Right cardiac atrium (tissue), 5 donors: ENCODE data around the gene CAND1. TPM values are rescaled to one million over a fixed set of nuclear protein-coding genes. Genes with fewer than 3 reads are reported as not detected.

Experiments used
- ATAC-seq, 2 donors: fragments of 200-7000 bp; cut with Tn5 transposase; one replicate each; pipeline versions ENCODE4 v1.8.0 to v1.9.1; 2020; ENCODE audit warnings: moderate library complexity in 2 of 2, mild to moderate bottlenecking in 1 of 2
- DNase-seq, 3 donors: peaks; one replicate each; pipeline ENCODE4 v3.0.0-alpha.2; 2020
- H3K27ac ChIP-seq: one replicate; pipeline ENCODE4 v1.5.1; 2013; ENCODE audit warnings: mild to moderate bottlenecking, low read length, control low read depth, moderate library complexity
- H3K27me3 ChIP-seq: one replicate; pipeline ENCODE4 v1.6.1; 2013; ENCODE audit not compliant: control insufficient read depth, insufficient read depth
- H3K4me1 ChIP-seq: one replicate; pipeline ENCODE4 v1.6.1; 2013; ENCODE audit warnings: low read length; ENCODE audit not compliant: control insufficient read depth, insufficient read depth
- H3K4me3 ChIP-seq: one replicate; pipeline ENCODE4 v1.5.1; 2013; ENCODE audit warnings: low read length, control low read depth
- H3K9me3 ChIP-seq: one replicate; pipeline ENCODE4 v1.6.1; 2013; ENCODE audit warnings: low read length; ENCODE audit not compliant: control insufficient read depth
- WGBS: extraction: QIAGEN DNeasy Blood & Tissue Kit; methylation state at CpG from one replicate; pipeline ENCODE4 v1.1.7; 2013; 5-methylcytosine and 5-hydroxymethylcytosine counted together
- intact Hi-C, 4 donors: fragments of 100-400 bp; cut with DNase I; formaldehyde crosslinking; loops; one replicate each; pipeline versions ENCODE4 v1.11.0 to v1.14.0; 2022 to 2023
- polyA plus RNA-seq: library from polyadenylated mRNA; stranded (reverse); fragments of 200-250 nt; gene quantifications from one replicate; pipeline ENCODE4 v1.2.3, GENCODE V29; 2013
- total RNA-seq, 4 donors: library from RNA; stranded (reverse); fragmentation: NEBNext Ultra II Directional; extraction: Animal tissue kit (Norgen Biotek cat#: 25700); gene quantifications; one replicate each; pipeline ENCODE4 v1.2.1, GENCODE V29; 2021
- donor health status: healthy with polysubstance abuse.
- donor health status: DM: no; HTN: yes; CAD: no.
- donor health status: DM: no; HTN: no; CAD: no.
- donor health status: DM: no; HTN: yes; CAD: no; lungs with severe emphysema.
- donor health status: DM: yes; HTN: yes; CAD: no.

CAND1 gene
- total and polyA plus RNA-seq, 5 donors, result 12.9 to 72.6 (median 53.3) TPM

- no peak for ATAC-seq
- WGBS, result 95% methylated on average over 1 of the region's 1 CpG
- intact Hi-C loops, result no loop called here
These were observed 46.5 kb downstream of the CAND1 start for GRCh38 chr12:67315661-67316060.

GRCh38 chr12:67318786-67319185 is 49.6 kb downstream of the CAND1 start:
- Histone ChIP-seq H3K27ac (no peak overlapping the region), H3K9me3 (no peaks in the 10 kb centered on the region), H3K27me3 (no peaks in the 10 kb centered on the region), H3K4me1 (no peaks in the 10 kb centered on the region), H3K4me3 (no peak overlapping the region)
- ATAC-seq (no peak), DNase-seq (no peak)
- intact Hi-C loops, result no loop called here
- 95% methylated on average over 3 of the region's 3 CpGs for WGBS

More at GRCh38 chr12:67315661-67316060, 46.5 kb downstream of the CAND1 start:
- Histone ChIP-seq H3K9me3 (no peaks in the 10 kb centered on the region), H3K4me3 (no peak overlapping the region), H3K27ac (no peak overlapping the region), H3K27me3 (no peaks in the 10 kb centered on the region), H3K4me1 (no peaks in the 10 kb centered on the region)
- no peak for DNase-seq

- DNase-seq (no peak), ATAC-seq (no peak)
- H3K27me3 ChIP-seq, result no peaks in the 10 kb centered on the region
- intact Hi-C loops, result no loop called here
- no peak overlapping the region for H3K4me3 ChIP-seq
- no peak overlapping the region for H3K27ac ChIP-seq
- no peaks in the 10 kb centered on the region for H3K4me1 ChIP-seq
- WGBS, result 98% methylated on average over 4 of the region's 4 CpGs
- no peaks in the 10 kb centered on the region for H3K9me3 ChIP-seq
These were observed 50.8 kb downstream of the CAND1 start for GRCh38 chr12:67319936-67320335.

- Histone ChIP-seq H3K4me1 (no peaks in the 10 kb centered on the region), H3K4me3 (no peak overlapping the region), H3K9me3 (no peaks in the 10 kb centered on the region), H3K27ac (no peak overlapping the region), H3K27me3 (no peaks in the 10 kb centered on the region)
- ATAC-seq (no peak), DNase-seq (no peak)
- intact Hi-C loops, result no loop called here
- 82% methylated on average over 3 of the region's 3 CpGs for WGBS
These were observed 51.6 kb downstream of the CAND1 start for GRCh38 chr12:67320614-67321295.

- intact Hi-C loops, result no loop called here
- Histone ChIP-seq H3K27ac (no peak overlapping the region), H3K4me1 (no peaks in the 10 kb centered on the region), H3K9me3 (no peaks in the 10 kb centered on the region), H3K4me3 (no peak overlapping the region), H3K27me3 (no peaks in the 10 kb centered on the region)
- peak; percentile 22 to 28 for ATAC-seq
- 92% methylated on average over 12 of the region's 12 CpGs for WGBS
- DNase-seq, result peak in 1 of 3 donors; percentile 40
These were observed 53.4 kb downstream of the CAND1 start for GRCh38 chr12:67322580-67322979.

GRCh38 chr12:67323007-67323406 is 53.8 kb downstream of the CAND1 start:
- no peaks in the 10 kb centered on the region for H3K27me3 ChIP-seq
- ATAC-seq (peak; percentile 32 to 37), DNase-seq (no peak)
- H3K9me3 ChIP-seq, result no peaks in the 10 kb centered on the region
- no peaks in the 10 kb centered on the region for H3K4me1 ChIP-seq
- H3K4me3 ChIP-seq, result no peak overlapping the region
- H3K27ac ChIP-seq, result no peak overlapping the region
- intact Hi-C loops, result no loop called here
- 98% methylated on average over 3 of the region's 3 CpGs for WGBS

- DNase-seq (no peak), ATAC-seq (no peak)
- H3K4me1 ChIP-seq, result no peaks in the 10 kb centered on the region
- no peaks in the 10 kb centered on the region for H3K27me3 ChIP-seq
- intact Hi-C loops, result no loop called here
- H3K27ac ChIP-seq, result no peak overlapping the region
- no peak overlapping the region for H3K4me3 ChIP-seq
- H3K9me3 ChIP-seq, result no peaks in the 10 kb centered on the region
These were observed 57.5 kb downstream of the CAND1 start for GRCh38 chr12:67326637-67327036.

GRCh38 chr12:67327466-67327865 is 58.3 kb downstream of the CAND1 start:
- H3K4me3 ChIP-seq, result no peak overlapping the region
- H3K4me1 ChIP-seq, result no peaks in the 10 kb centered on the region
- ATAC-seq, result no peak
- intact Hi-C loops, result no loop called here
- no peak overlapping the region for H3K27ac ChIP-seq
- no peak for DNase-seq
- no peaks in the 10 kb centered on the region for H3K27me3 ChIP-seq
- no peaks in the 10 kb centered on the region for H3K9me3 ChIP-seq
- WGBS, result 75% methylated on average over 2 of the region's 2 CpGs

GRCh38 chr12:67331123-67331522 is 62.0 kb downstream of the CAND1 start:
- WGBS, result 71% methylated on average over 1 of the region's 1 CpG
- intact Hi-C loops, result no loop called here
- DNase-seq, result no peak
- H3K27ac ChIP-seq, result no peak overlapping the region
- no peak for ATAC-seq
- H3K4me1 ChIP-seq, result no peaks in the 10 kb centered on the region
- H3K4me3 ChIP-seq, result no peak overlapping the region
- H3K9me3 ChIP-seq, result no peaks in the 10 kb centered on the region
- no peaks in the 10 kb centered on the region for H3K27me3 ChIP-seq

- H3K27me3 ChIP-seq, result no peaks in the 10 kb centered on the region
- ATAC-seq (no peak), DNase-seq (no peak)
- H3K9me3 ChIP-seq, result no peaks in the 10 kb centered on the region
- H3K4me3 ChIP-seq, result no peak overlapping the region
- intact Hi-C loops, result no loop called here
- H3K27ac ChIP-seq, result no peak overlapping the region
- H3K4me1 ChIP-seq, result no peaks in the 10 kb centered on the region
These were observed 62.7 kb downstream of the CAND1 start for GRCh38 chr12:67331828-67332227.

- H3K27ac ChIP-seq, result no peak overlapping the region
- intact Hi-C loops, result no loop called here
- WGBS, result 90% methylated on average over 1 of the region's 1 CpG
- H3K4me3 ChIP-seq, result no peak overlapping the region
- no peaks in the 10 kb centered on the region for H3K9me3 ChIP-seq
- no peaks in the 10 kb centered on the region for H3K27me3 ChIP-seq
- DNase-seq (no peak), ATAC-seq (no peak)
- H3K4me1 ChIP-seq, result no peaks in the 10 kb centered on the region
These were observed 64.5 kb downstream of the CAND1 start for GRCh38 chr12:67333649-67334048.

GRCh38 chr12:67338426-67338825 is 69.3 kb downstream of the CAND1 start:
- ATAC-seq, result no peak
- H3K4me3 ChIP-seq, result no peak overlapping the region
- H3K27ac ChIP-seq, result no peak overlapping the region
- intact Hi-C loops, result no loop called here
- no peaks in the 10 kb centered on the region for H3K4me1 ChIP-seq
- no peak for DNase-seq
- no peaks in the 10 kb centered on the region for H3K9me3 ChIP-seq
- H3K27me3 ChIP-seq, result no peaks in the 10 kb centered on the region
